Ascending aorta (tissue), 2 donors: Measurements from ENCODE around the gene NFASC. TPM values are rescaled to one million over a fixed set of nuclear protein-coding genes. Genes with fewer than 3 reads are reported as not detected.

ENCODE experiments used
- DNase-seq, 2 donors: peaks; one replicate each; pipeline ENCODE4 v3.0.0-alpha.2; 2019; ENCODE audit warnings: low spot score in 2 of 2
- H3K27ac ChIP-seq, 2 donors: fragments of 200-600 bp; sonication (generic); one replicate each; pipeline ENCODE4 v1.5.1; 2016 to 2017; ENCODE audit warnings: mild to moderate bottlenecking in 1 of 2
- H3K27me3 ChIP-seq: fragments of 200-600 bp; sonication (generic); one replicate; pipeline ENCODE4 v1.5.1; 2017
- H3K36me3 ChIP-seq, 2 donors: fragments of 200-600 bp; sonication (generic); one replicate each; pipeline ENCODE4 v1.5.1; 2016
- H3K4me1 ChIP-seq, 2 donors: fragments of 200-600 bp; sonication (generic); one replicate each; pipeline ENCODE4 v1.5.1; 2016 to 2017; ENCODE audit warnings: mild to moderate bottlenecking in 1 of 2
- H3K4me3 ChIP-seq, 2 donors: fragments of 200-600 bp; sonication (generic); one replicate each; pipeline ENCODE4 v1.5.1; 2016 to 2017; ENCODE audit warnings: mild to moderate bottlenecking in 1 of 2
- H3K9me3 ChIP-seq, 2 donors: fragments of 200-600 bp; sonication (generic); one replicate each; pipeline ENCODE4 v1.5.1; 2016
- CTCF ChIP-seq, 3 experiments: fragments of 200-600 bp in 2 of 3; fragments of 450-650 bp in 1 of 3; sonication (generic) in 2 of 3; IDR thresholded peaks; one replicate each; pipeline ENCODE4 v1.5.1; 2016 to 2019; ENCODE audit warnings: antibody characterized with exemption in 3 of 3, mild to moderate bottlenecking in 1 of 3, moderate library complexity in 1 of 3
- intact Hi-C: fragments of 100-400 bp; cut with DNase I; formaldehyde crosslinking; loops from one replicate; pipeline ENCODE4 v1.15.1; 2023
- total RNA-seq: library from RNA; depleted of rRNA; stranded (reverse); fragments of >200 nt; gene quantifications from one replicate; pipeline ENCODE4 v1.1.0, GENCODE V29; 2016

NFASC gene
- total RNA-seq, 1 donor from 2014 or later = 44.0 TPM

GRCh38 chr1:205054013-205054412 is 183.4 kb downstream of the NFASC start:
- intact Hi-C loops = no loop called here
- no peak for TF ChIP-seq CTCF (IDR thresholded peaks at IDR 0.05)
- Histone ChIP-seq H3K27me3 (no peaks in the 10 kb centered on the region), H3K9me3 (no peaks in the 10 kb centered on the region), H3K36me3 (no peaks in the 10 kb centered on the region), H3K27ac (no peak overlapping the region), H3K4me3 (no peak overlapping the region), H3K4me1 (no peaks in the 10 kb centered on the region)
- DNase-seq = no peak

GRCh38 chr1:205056188-205056611 is 185.5 kb downstream of the NFASC start:
- no peak overlapping the region for H3K4me3 ChIP-seq
- TF ChIP-seq CTCF (IDR thresholded peaks at IDR 0.05) = no peak
- H3K4me1 ChIP-seq = no peaks in the 10 kb centered on the region
- no peak overlapping the region for H3K27ac ChIP-seq
- H3K9me3 ChIP-seq = no peaks in the 10 kb centered on the region
- H3K27me3 ChIP-seq = no peaks in the 10 kb centered on the region
- intact Hi-C loops = no loop called here
- no peaks in the 10 kb centered on the region for H3K36me3 ChIP-seq
- DNase-seq = no peak

- H3K9me3 ChIP-seq = no peaks in the 10 kb centered on the region
- intact Hi-C loops = no loop called here
- H3K36me3 ChIP-seq = no peaks in the 10 kb centered on the region
- no peaks in the 10 kb centered on the region for H3K4me1 ChIP-seq
- no peak for DNase-seq
- TF ChIP-seq CTCF (IDR thresholded peaks at IDR 0.05) = no peak
- no peaks in the 10 kb centered on the region for H3K27me3 ChIP-seq
- no peak overlapping the region for H3K4me3 ChIP-seq
- no peak overlapping the region for H3K27ac ChIP-seq
Measured at GRCh38 chr1:205056956-205057568, 186.4 kb downstream of the NFASC start.

GRCh38 chr1:205057808-205058575 is 187.3 kb downstream of the NFASC start:
- DNase-seq = no peak
- H3K4me3 ChIP-seq = no peak overlapping the region
- H3K9me3 ChIP-seq = no peaks in the 10 kb centered on the region
- H3K4me1 ChIP-seq = no peaks in the 10 kb centered on the region
- intact Hi-C loops = no loop called here
- TF ChIP-seq CTCF (IDR thresholded peaks at IDR 0.05) = no peak
- H3K27ac ChIP-seq = no peak overlapping the region
- no peaks in the 10 kb centered on the region for H3K27me3 ChIP-seq
- no peaks in the 10 kb centered on the region for H3K36me3 ChIP-seq

- intact Hi-C loops = no loop called here
- H3K36me3 ChIP-seq = no peaks in the 10 kb centered on the region
- no peak overlapping the region for H3K27ac ChIP-seq
- DNase-seq = no peak
- H3K4me3 ChIP-seq = no peak overlapping the region
- H3K27me3 ChIP-seq = no peaks in the 10 kb centered on the region
- no peak for TF ChIP-seq CTCF (IDR thresholded peaks at IDR 0.05)
- no peaks in the 10 kb centered on the region for H3K9me3 ChIP-seq
- no peaks in the 10 kb centered on the region for H3K4me1 ChIP-seq
Measured at GRCh38 chr1:205058853-205059252, 188.2 kb downstream of the NFASC start.
